Measurements from ENCODE around the gene MS4A4E. TPM values are rescaled to one million over a fixed set of nuclear protein-coding genes. Genes with fewer than 3 reads are reported as not detected.

Gene MS4A4E
- total and polyA plus RNA-seq, 7 experiments from 2014 or later: 0.19 to 9.2 (median 2.1) TPM; not detected in 4

DNA sequence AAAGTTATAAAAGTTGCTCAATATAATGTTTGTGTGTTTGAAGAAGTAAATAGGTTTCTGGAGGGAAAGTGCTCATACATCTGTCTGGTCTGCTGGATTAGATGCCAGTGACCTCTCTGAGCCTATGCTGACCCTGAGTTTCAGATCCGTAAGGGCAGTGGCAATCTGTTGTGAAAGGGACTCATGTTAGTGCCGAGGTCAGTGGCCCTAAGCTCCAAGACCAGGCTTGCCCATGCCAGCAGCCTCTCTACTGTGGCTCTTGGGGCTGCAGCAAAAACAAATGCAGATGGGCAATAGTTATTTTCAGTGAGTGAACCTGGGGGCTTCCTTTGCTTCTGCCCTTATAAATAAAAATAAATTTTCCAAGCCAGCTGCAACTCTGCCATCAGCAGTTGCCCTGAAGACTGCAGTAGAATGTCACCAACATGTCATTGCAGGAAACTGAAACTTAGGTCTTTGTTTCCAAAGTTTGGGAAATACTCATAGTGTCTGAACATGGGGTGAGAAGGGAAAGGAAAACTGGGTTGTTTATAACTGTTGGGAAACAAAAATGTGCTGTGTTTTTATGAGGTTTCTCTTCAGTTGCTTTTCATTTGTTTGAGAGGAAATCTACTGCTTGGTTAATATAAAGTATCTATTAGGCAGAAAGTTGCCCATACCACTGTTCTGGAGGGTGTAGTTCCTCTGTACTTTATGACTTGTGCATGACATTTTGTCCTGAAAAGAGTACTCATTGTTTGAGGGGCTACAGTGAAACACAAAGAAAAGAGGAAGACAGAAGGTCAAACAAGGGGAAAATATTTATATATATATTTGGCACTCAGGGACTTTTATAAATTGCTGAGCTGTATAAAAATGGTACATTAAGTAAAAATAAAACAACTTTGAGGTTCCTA, 9.5 kb upstream of the MS4A4E start:
- CTCF ChIA-PET: no interaction called here
- POLR2A ChIA-PET: no interaction called here

DNA sequence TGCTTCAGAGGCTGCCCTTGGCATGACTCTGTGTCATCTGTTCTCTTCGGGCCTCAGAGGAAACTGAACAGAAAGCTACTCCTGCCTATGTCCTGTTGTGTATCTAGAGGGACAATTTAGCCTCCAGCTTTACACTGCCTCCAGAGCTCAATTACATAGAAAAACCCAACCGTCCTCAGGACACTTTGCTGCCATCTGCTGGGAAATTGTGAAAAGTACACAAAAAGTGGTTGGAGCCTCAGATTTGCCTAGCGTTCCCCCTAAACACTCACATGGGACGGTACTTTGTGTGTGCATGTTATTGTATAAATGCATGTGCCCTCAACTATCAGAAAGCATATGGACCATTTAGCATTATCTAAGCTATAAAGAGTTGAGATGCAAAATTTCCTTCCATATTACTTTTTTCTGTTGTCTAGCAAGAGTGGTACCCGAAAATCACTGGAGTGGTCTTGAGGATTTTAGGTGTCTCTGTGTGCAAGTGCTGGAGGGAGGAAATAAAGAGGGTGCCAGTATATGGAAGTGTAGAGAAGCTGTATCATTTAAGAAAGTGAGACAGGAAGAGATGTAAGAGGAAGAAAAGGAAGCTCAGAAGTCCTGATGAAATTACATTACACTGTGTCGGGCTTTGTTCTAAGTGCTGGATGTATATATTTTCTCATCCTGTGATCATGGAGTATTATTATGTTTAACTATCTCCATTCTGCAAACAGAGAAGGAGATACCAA, 8.7 kb upstream of the MS4A4E start:
- CTCF ChIA-PET: no interaction called here
- Histone ChIP-seq H3K27ac (ENCODE audit: low read depth, low read length) (no peak overlapping the region), H3K27me3 (ENCODE audit: control insufficient read depth in 2 of 2, insufficient read depth in 2 of 2, low read length in 2 of 2) (no peaks in the 10 kb centered on the region), H3K9me3 (ENCODE audit: control insufficient read depth in 2 of 3, low read length in 3 of 3) (peaks cover 0 to 8% (median 0%) of the 10 kb centered on the region in 3 experiments), H3K4me1 (ENCODE audit: control insufficient read depth in 2 of 2, insufficient read depth in 2 of 2, low read length in 2 of 2) (no peaks in the 10 kb centered on the region), H3K4me3 (ENCODE audit: low read length) (no peak overlapping the region), H3K36me3 (ENCODE audit: control insufficient read depth in 2 of 3, insufficient read depth in 3 of 3, low read length in 3 of 3) (no peaks in the 10 kb centered on the region)
- peaks cover 0 to 15% (median 5%) of the 10 kb centered on the region in 11 donors for H3K9me3 Mint-ChIP-seq
- H3K27ac Mint-ChIP-seq: no peak overlapping the region
- POLR2A ChIA-PET: no interaction called here
- peaks cover 5 to 54% (median 47%) of the 10 kb centered on the region in 5 donors for H3K27me3 Mint-ChIP-seq
- no peaks in the 10 kb centered on the region for H3K36me3 Mint-ChIP-seq
- H3K4me3 Mint-ChIP-seq: no peak overlapping the region
- peak; percentile 52 for ATAC-seq
- peaks cover 0 to 4% (median 0%) of the 10 kb centered on the region in 7 donors for H3K4me1 Mint-ChIP-seq
- DNase-seq: peak in 2 of 9 donors; percentile 1 to 23
- intact Hi-C loops (cut with micrococcal nuclease): no loop called here

More for the DNA sequence above, 9.5 kb upstream of the MS4A4E start:
- H3K36me3 ChIP-seq (ENCODE audit: control insufficient read depth in 2 of 3, insufficient read depth in 3 of 3, low read length in 3 of 3): no peaks in the 10 kb centered on the region
- peaks cover 0 to 8% (median 0%) of the 10 kb centered on the region in 3 experiments for H3K9me3 ChIP-seq (ENCODE audit: control insufficient read depth in 2 of 3, low read length in 3 of 3)
- Mint-ChIP-seq H3K9me3 (peaks cover 0 to 15% (median 5%) of the 10 kb centered on the region in 11 donors), H3K4me3 (no peak overlapping the region), H3K27ac (no peak overlapping the region), H3K27me3 (peaks cover 3 to 48% (median 46%) of the 10 kb centered on the region in 5 donors), H3K36me3 (no peaks in the 10 kb centered on the region), H3K4me1 (peaks cover 0 to 4% (median 0%) of the 10 kb centered on the region in 7 donors)
- ATAC-seq (no peak), DNase-seq (no peak)
- H3K4me3 ChIP-seq (ENCODE audit: low read length): no peak overlapping the region
- intact Hi-C loops (cut with micrococcal nuclease): no loop called here
- H3K27me3 ChIP-seq (ENCODE audit: control insufficient read depth in 2 of 2, insufficient read depth in 2 of 2, low read length in 2 of 2): no peaks in the 10 kb centered on the region
- H3K4me1 ChIP-seq (ENCODE audit: control insufficient read depth in 2 of 2, insufficient read depth in 2 of 2, low read length in 2 of 2): no peaks in the 10 kb centered on the region
- H3K27ac ChIP-seq (ENCODE audit: low read depth, low read length): no peak overlapping the region

DNA sequence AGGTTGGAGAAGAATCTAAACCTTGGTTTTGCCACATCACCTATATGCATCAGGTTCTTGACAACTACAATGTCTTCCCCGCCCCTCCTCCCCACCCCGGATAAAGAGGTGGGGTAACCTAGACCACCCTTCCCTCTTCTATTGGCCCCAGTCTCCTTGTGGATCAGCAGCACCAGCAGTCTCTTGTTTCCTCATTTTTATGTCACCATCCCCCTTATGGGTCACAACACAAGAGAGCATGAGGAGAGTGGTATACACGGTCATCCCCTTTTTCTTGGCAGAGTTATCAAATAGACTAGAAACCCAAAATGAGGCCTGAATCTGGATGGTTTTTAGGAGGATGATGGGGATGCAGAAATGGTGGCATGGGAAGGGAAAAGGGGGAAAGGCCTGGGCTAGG, 1.2 kb downstream of the MS4A4E start:
- H3K36me3 ChIP-seq (ENCODE audit: control insufficient read depth in 2 of 3, insufficient read depth in 3 of 3, low read length in 3 of 3): no peaks in the 10 kb centered on the region
- ChIA-PET CTCF (no interaction called here), POLR2A (no interaction called here)
- Mint-ChIP-seq H3K9me3 (no peaks in the 10 kb centered on the region), H3K36me3 (no peaks in the 10 kb centered on the region), H3K27ac (no peak overlapping the region), H3K27me3 (peaks cover 11 to 48% (median 26%) of the 10 kb centered on the region in 5 donors), H3K4me1 (no peaks in the 10 kb centered on the region), H3K4me3 (no peak overlapping the region)
- no peak overlapping the region for H3K27ac ChIP-seq (ENCODE audit: low read depth, low read length)
- no peaks in the 10 kb centered on the region for H3K27me3 ChIP-seq (ENCODE audit: control insufficient read depth in 2 of 2, insufficient read depth in 2 of 2, low read length in 2 of 2)
- ATAC-seq (no peak), DNase-seq (no peak)
- no peaks in the 10 kb centered on the region for H3K9me3 ChIP-seq (ENCODE audit: control insufficient read depth in 2 of 3, low read length in 3 of 3)
- intact Hi-C loops (cut with micrococcal nuclease): no loop called here
- no peaks in the 10 kb centered on the region for H3K4me1 ChIP-seq (ENCODE audit: control insufficient read depth in 2 of 2, insufficient read depth in 2 of 2, low read length in 2 of 2)
- no peak overlapping the region for H3K4me3 ChIP-seq (ENCODE audit: low read length)

DNA sequence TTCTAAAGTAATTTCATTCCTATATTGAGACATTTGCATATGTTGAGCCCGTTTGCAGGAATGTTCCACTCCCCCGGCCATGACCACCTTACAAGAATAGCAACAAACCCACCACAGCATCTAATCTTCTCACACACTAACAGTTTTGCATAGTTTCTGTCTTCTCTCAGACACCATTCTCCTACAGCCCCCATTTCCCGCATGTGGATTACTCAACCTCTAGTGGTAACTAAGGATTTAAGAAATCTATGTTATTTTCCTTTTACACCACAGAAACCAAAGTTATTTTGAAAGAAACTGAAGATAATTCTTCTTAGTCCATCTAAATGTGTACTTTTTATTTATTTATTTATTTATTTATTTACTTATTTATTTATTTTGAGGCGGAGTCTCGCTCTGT, 2.3 kb downstream of the MS4A4E start:
- Histone ChIP-seq H3K27ac (ENCODE audit: low read depth, low read length) (no peak overlapping the region), H3K9me3 (ENCODE audit: control insufficient read depth in 2 of 3, low read length in 3 of 3) (no peaks in the 10 kb centered on the region), H3K27me3 (ENCODE audit: control insufficient read depth in 2 of 2, insufficient read depth in 2 of 2, low read length in 2 of 2) (no peaks in the 10 kb centered on the region), H3K4me3 (ENCODE audit: low read length) (no peak overlapping the region), H3K4me1 (ENCODE audit: control insufficient read depth in 2 of 2, insufficient read depth in 2 of 2, low read length in 2 of 2) (no peaks in the 10 kb centered on the region), H3K36me3 (ENCODE audit: control insufficient read depth in 2 of 3, insufficient read depth in 3 of 3, low read length in 3 of 3) (no peaks in the 10 kb centered on the region)
- DNase-seq (no peak), ATAC-seq (no peak)
- Mint-ChIP-seq H3K27ac (no peak overlapping the region), H3K4me1 (no peaks in the 10 kb centered on the region), H3K9me3 (no peaks in the 10 kb centered on the region), H3K4me3 (no peak overlapping the region), H3K36me3 (no peaks in the 10 kb centered on the region), H3K27me3 (peaks cover 11 to 48% (median 22%) of the 10 kb centered on the region in 5 donors)
- ChIA-PET POLR2A (no interaction called here), CTCF (no interaction called here)
- intact Hi-C loops (cut with micrococcal nuclease): no loop called here

DNA sequence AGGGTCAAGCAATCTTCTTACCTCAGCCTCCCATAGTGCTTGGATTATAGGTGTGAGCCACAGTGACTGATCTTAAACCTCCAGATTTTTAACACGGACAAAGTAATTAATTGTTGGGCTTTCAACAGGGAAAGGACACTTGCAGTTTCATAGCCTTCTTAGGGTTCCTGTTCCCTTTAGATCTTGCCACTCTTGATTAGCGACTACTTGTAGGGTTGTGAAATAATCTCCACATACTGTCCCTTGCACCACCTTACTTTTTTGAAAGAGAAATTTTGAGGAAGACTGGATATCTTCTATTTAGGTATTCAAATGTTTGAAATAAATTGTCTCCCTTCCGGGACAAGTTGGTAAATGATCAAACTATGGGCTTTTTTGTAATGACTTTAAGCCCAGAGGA, 7.6 kb downstream of the MS4A4E start:
- no peaks in the 10 kb centered on the region for H3K9me3 Mint-ChIP-seq

DNA sequence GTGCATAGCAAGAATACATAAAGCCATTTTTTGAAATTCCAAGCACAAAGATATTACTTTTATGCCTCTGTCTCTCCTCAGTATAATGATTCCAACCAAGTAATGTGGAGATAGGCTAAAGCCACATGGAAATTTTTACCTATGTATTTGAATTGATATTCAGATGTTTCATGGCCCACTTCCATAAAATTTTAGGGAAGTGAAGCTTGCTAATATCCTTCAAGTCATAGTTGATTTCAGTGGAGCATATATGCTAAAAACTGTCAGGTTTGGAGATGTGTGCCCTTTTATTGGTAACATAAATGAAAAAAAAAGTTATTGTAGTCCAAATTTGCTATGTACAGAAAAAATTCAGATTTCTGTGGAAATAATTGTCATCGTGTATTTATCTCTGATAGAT, 12.3 kb downstream of the MS4A4E start:
- ChIA-PET CTCF (no interaction called here), POLR2A (no interaction called here)
- Mint-ChIP-seq H3K36me3 (no peaks in the 10 kb centered on the region), H3K4me1 (no peaks in the 10 kb centered on the region), H3K9me3 (no peaks in the 10 kb centered on the region), H3K27ac (no peak overlapping the region), H3K27me3 (peaks cover 0 to 13% (median 5%) of the 10 kb centered on the region in 5 donors), H3K4me3 (no peak overlapping the region)
- Histone ChIP-seq H3K27ac (ENCODE audit: low read depth, low read length) (no peak overlapping the region), H3K36me3 (ENCODE audit: control insufficient read depth in 2 of 3, insufficient read depth in 3 of 3, low read length in 3 of 3) (no peaks in the 10 kb centered on the region), H3K4me1 (ENCODE audit: control insufficient read depth in 2 of 2, insufficient read depth in 2 of 2, low read length in 2 of 2) (no peaks in the 10 kb centered on the region), H3K9me3 (ENCODE audit: control insufficient read depth in 2 of 3, low read length in 3 of 3) (no peaks in the 10 kb centered on the region), H3K27me3 (ENCODE audit: control insufficient read depth in 2 of 2, insufficient read depth in 2 of 2, low read length in 2 of 2) (no peaks in the 10 kb centered on the region), H3K4me3 (ENCODE audit: low read length) (no peak overlapping the region)
- DNase-seq (no peak), ATAC-seq (no peak)
- intact Hi-C loops (cut with micrococcal nuclease): no loop called here

More for the DNA sequence above, 7.6 kb downstream of the MS4A4E start:
- no peaks in the 10 kb centered on the region for H3K4me1 ChIP-seq (ENCODE audit: control insufficient read depth in 2 of 2, insufficient read depth in 2 of 2, low read length in 2 of 2)
- no peaks in the 10 kb centered on the region for H3K27me3 ChIP-seq (ENCODE audit: control insufficient read depth in 2 of 2, insufficient read depth in 2 of 2, low read length in 2 of 2)
- H3K36me3 Mint-ChIP-seq: no peaks in the 10 kb centered on the region
- no peaks in the 10 kb centered on the region for H3K36me3 ChIP-seq (ENCODE audit: control insufficient read depth in 2 of 3, insufficient read depth in 3 of 3, low read length in 3 of 3)
- H3K27me3 Mint-ChIP-seq: peaks cover 2 to 33% (median 7%) of the 10 kb centered on the region in 5 donors
- no peaks in the 10 kb centered on the region for H3K4me1 Mint-ChIP-seq
- POLR2A ChIA-PET: no interaction called here
- H3K4me3 ChIP-seq (ENCODE audit: low read length): no peak overlapping the region
- DNase-seq (no peak), ATAC-seq (no peak)
- no peak overlapping the region for H3K4me3 Mint-ChIP-seq
- intact Hi-C loops (cut with micrococcal nuclease): no loop called here
- H3K9me3 ChIP-seq (ENCODE audit: control insufficient read depth in 2 of 3, low read length in 3 of 3): no peaks in the 10 kb centered on the region
- no peak overlapping the region for H3K27ac ChIP-seq (ENCODE audit: low read depth, low read length)
- no peak overlapping the region for H3K27ac Mint-ChIP-seq
- CTCF ChIA-PET: no interaction called here
